ENCODE measurements around the gene NCKAP5L.

- TF ChIP-seq POLR2AphosphoS5 (IDR thresholded peaks at IDR 0.05): no peak
- no peak for TF ChIP-seq CTCF (IDR thresholded peaks at IDR 0.05)
- TF ChIP-seq POLR2A (IDR thresholded peaks at IDR 0.05): no peak
- TF ChIP-seq EP300 (IDR thresholded peaks at IDR 0.05): no peak
Observed at GRCh38 chr12:49843876-49844437, 15.7 kb upstream of the NCKAP5L start.
